ENCODE data around the gene CDC37. TPM values are rescaled to one million over a fixed set of nuclear protein-coding genes. Genes with fewer than 3 reads are reported as not detected.

CDC37 gene
- total and polyA plus RNA-seq, 12 donors: 72.8 to 518 (median 117) TPM

GRCh38 chr19:10422846-10423245, 19.5 kb upstream of the CDC37 start:
- Histone ChIP-seq H3K4me1 (replicated peaks in 1 of 2) (peaks cover 6 to 27% of the 10 kb centered on the region in 2 donors), H3K27me3 (peaks cover 40% of the 10 kb centered on the region), H3K36me3 (replicated peaks in 1 of 2) (no peaks in the 10 kb centered on the region), H3K9me3 (replicated peaks in 1 of 3) (no peaks in the 10 kb centered on the region), H3K27ac (no peak overlapping the region), H3K4me3 (no peak overlapping the region)
- WGBS, 4 donors: 60 to 78% (median 69%) methylated on average over 3 of the region's 3 CpGs
- intact Hi-C loops (cut with DNase I): no loop called here
- TF ChIP-seq CTCF (IDR thresholded peaks at IDR 0.05) (no peak), POLR2A (IDR thresholded peaks at IDR 0.05) (no peak)
- DNase-seq: no peak

GRCh38 chr19:10422046-10422461, 18.7 kb upstream of the CDC37 start:
- WGBS, 4 donors: 44 to 63% (median 55%) methylated on average over 3 to 4 of the region's 4 CpGs
- no peak overlapping the region for H3K4me3 ChIP-seq
- H3K27me3 ChIP-seq: peaks cover 48% of the 10 kb centered on the region
- intact Hi-C loops (cut with DNase I): no loop called here
- no peak overlapping the region for H3K27ac ChIP-seq
- DNase-seq: no peak
- H3K36me3 ChIP-seq (replicated peaks in 1 of 2): no peaks in the 10 kb centered on the region
- TF ChIP-seq CTCF (IDR thresholded peaks at IDR 0.05) (no peak), POLR2A (IDR thresholded peaks at IDR 0.05) (no peak)
- no peaks in the 10 kb centered on the region for H3K9me3 ChIP-seq (replicated peaks in 1 of 3)
- H3K4me1 ChIP-seq (replicated peaks in 1 of 2): peaks cover 6 to 27% of the 10 kb centered on the region in 2 donors

- H3K27me3 ChIP-seq: peaks cover 50% of the 10 kb centered on the region
Observed at GRCh38 chr19:10421240-10422045, 18.1 kb upstream of the CDC37 start.

More at GRCh38 chr19:10421240-10422045, 18.1 kb upstream of the CDC37 start:
- TF ChIP-seq CTCF (IDR thresholded peaks at IDR 0.05) (no peak), POLR2A (IDR thresholded peaks at IDR 0.05) (no peak)
- peaks cover 6 to 27% of the 10 kb centered on the region in 2 donors for H3K4me1 ChIP-seq (replicated peaks in 1 of 2)
- H3K9me3 ChIP-seq (replicated peaks in 1 of 3): no peaks in the 10 kb centered on the region
- WGBS, 4 donors: 13 to 29% (median 23%) methylated on average over 8 to 17 of the region's 17 CpGs
- no peak for DNase-seq
- intact Hi-C loops (cut with DNase I): no loop called here
- no peak overlapping the region for H3K4me3 ChIP-seq
- no peaks in the 10 kb centered on the region for H3K36me3 ChIP-seq (replicated peaks in 1 of 2)
- H3K27ac ChIP-seq: no peak overlapping the region

All from adrenal gland (tissue), 12 donors.